ENCODE measurements around the gene SLC12A1.
"Not testable (repeated sequence)": the region's sequence is repeated elsewhere in the genome, so short reads cannot be mapped to it uniquely, and the experiment has no call there.

Gene SLC12A1

GRCh38 chr15:48315041-48315440, 108.9 kb downstream of the SLC12A1 start:
- H3K4me3 Mint-ChIP-seq = no peak overlapping the region
- no peaks in the 10 kb centered on the region for H3K36me3 Mint-ChIP-seq
- H3K27ac Mint-ChIP-seq = no peak overlapping the region
- H3K9me3 Mint-ChIP-seq = no peaks in the 10 kb centered on the region
- peaks cover 1% of the 10 kb centered on the region for H3K27me3 Mint-ChIP-seq
- H3K4me1 Mint-ChIP-seq = no peaks in the 10 kb centered on the region

DNA sequence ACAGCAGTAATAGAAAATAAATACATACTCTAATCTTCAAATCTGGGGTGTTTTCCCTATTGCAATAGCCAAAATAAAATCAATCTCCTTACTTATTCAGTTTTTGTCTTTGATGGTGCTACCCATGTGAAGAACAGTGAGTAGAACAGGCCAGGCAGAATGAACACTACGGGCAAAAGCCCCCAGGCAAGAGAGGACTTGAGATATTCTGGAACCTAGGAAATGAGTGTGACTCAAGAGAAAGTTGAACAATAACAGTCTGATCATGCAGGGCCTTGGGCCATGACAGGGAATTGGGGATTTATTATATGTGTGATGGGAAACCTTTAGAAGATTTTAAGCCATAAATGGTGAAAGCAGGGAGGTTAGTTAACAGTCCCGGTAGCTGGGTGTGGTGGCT, 111.1 kb downstream of the SLC12A1 start:
- H3K4me1 Mint-ChIP-seq = no peaks in the 10 kb centered on the region
- H3K4me3 Mint-ChIP-seq = no peak overlapping the region
- H3K36me3 Mint-ChIP-seq = no peaks in the 10 kb centered on the region
- peaks cover 1% of the 10 kb centered on the region for H3K27me3 Mint-ChIP-seq
- no peaks in the 10 kb centered on the region for H3K9me3 Mint-ChIP-seq
- no peak overlapping the region for H3K27ac Mint-ChIP-seq

DNA sequence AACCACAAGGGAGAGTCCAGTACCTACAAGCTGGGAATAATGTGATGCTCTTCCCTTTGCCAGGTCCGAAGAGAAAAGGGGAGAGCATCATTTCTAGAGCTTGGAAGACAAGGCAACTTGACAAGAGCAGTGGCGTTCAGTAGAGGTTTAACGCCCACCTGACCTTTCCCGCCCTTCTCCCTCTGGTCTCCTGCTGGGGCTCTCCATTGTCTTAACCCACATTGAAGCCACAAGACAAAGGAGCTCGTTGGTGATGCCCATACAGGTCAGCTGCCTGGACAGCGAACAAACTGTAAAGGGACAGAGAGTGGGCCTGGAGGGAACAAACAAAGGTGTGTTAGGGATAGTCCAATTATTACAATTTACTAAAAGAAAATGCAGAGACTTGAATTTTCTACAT, 112.0 kb downstream of the SLC12A1 start:
- Mint-ChIP-seq H3K27me3 (peaks cover 1% of the 10 kb centered on the region), H3K4me3 (no peak overlapping the region), H3K9me3 (no peaks in the 10 kb centered on the region), H3K36me3 (no peaks in the 10 kb centered on the region), H3K4me1 (no peaks in the 10 kb centered on the region), H3K27ac (no peak overlapping the region)

DNA sequence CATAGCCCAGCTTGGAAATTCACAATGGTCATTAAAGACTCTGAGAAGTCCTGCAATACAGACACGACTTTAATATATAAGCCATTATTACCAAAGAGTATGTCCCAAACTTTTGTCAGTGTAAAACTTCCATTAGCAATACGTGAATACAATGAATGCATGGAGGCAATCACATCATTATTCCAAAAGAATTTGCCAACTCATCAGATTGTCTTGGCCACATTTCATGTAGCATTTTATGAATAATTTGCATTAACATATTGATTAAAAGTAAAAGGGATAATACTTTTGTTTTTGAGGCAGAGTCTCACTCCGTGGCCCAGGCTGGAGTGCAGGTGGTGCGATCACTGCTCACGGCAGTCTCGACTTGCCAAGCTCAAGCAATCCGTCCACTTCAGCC, 117.2 kb downstream of the SLC12A1 start:
- no peaks in the 10 kb centered on the region for H3K4me1 Mint-ChIP-seq
- H3K4me3 Mint-ChIP-seq = no peak overlapping the region
- peaks cover 2% of the 10 kb centered on the region for H3K36me3 Mint-ChIP-seq
- no peak overlapping the region for H3K27ac Mint-ChIP-seq
- no peaks in the 10 kb centered on the region for H3K9me3 Mint-ChIP-seq
- H3K27me3 Mint-ChIP-seq = no peaks in the 10 kb centered on the region

GRCh38 chr15:48324949-48325348, 118.8 kb downstream of the SLC12A1 start:
- Mint-ChIP-seq H3K4me3 (no peak overlapping the region), H3K9me3 (no peaks in the 10 kb centered on the region), H3K27me3 (no peaks in the 10 kb centered on the region), H3K27ac (no peak overlapping the region), H3K36me3 (peaks cover 2% of the 10 kb centered on the region), H3K4me1 (peaks cover 2% of the 10 kb centered on the region)

DNA sequence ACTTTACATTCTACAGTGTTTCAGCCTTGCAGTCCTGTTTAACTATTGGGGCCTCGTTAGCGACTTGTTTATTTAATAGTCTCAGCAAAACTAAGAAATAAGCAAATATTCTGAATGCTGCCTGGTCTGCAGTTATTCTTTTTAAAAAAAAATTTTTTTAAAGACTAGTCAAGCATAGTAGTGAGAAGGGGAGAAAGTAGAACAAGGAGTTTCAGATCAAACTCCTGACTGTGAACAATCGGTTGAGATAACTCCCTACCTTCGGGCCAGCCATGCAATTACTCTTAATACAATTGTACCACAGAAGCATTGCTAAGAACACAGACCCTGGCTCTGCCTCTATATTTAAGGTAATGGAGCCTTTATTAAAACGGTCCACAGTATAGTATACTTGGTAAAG, 119.3 kb downstream of the SLC12A1 start:
- H3K4me3 Mint-ChIP-seq = no peak overlapping the region
- no peaks in the 10 kb centered on the region for H3K27me3 Mint-ChIP-seq
- no peak overlapping the region for H3K27ac Mint-ChIP-seq
- peaks cover 6% of the 10 kb centered on the region for H3K4me1 Mint-ChIP-seq
- H3K36me3 Mint-ChIP-seq = peaks cover 2% of the 10 kb centered on the region
- H3K9me3 Mint-ChIP-seq = no peaks in the 10 kb centered on the region

GRCh38 chr15:48326180-48326579, 120.1 kb downstream of the SLC12A1 start:
- not testable (repeated sequence) for H3K27ac Mint-ChIP-seq, H3K4me1 Mint-ChIP-seq, H3K36me3 Mint-ChIP-seq, H3K27me3 Mint-ChIP-seq, H3K9me3 Mint-ChIP-seq, H3K4me3 Mint-ChIP-seq

- no peaks in the 10 kb centered on the region for H3K27me3 Mint-ChIP-seq
- H3K4me1 Mint-ChIP-seq = peaks cover 28% of the 10 kb centered on the region
- H3K4me3 Mint-ChIP-seq = peak overlapping the region; percentile 99
- H3K27ac Mint-ChIP-seq = peak overlapping the region; percentile 100
- no peaks in the 10 kb centered on the region for H3K9me3 Mint-ChIP-seq
- peaks cover 2% of the 10 kb centered on the region for H3K36me3 Mint-ChIP-seq
These were observed 124.1 kb downstream of the SLC12A1 start for GRCh38 chr15:48330105-48330785.

DNA sequence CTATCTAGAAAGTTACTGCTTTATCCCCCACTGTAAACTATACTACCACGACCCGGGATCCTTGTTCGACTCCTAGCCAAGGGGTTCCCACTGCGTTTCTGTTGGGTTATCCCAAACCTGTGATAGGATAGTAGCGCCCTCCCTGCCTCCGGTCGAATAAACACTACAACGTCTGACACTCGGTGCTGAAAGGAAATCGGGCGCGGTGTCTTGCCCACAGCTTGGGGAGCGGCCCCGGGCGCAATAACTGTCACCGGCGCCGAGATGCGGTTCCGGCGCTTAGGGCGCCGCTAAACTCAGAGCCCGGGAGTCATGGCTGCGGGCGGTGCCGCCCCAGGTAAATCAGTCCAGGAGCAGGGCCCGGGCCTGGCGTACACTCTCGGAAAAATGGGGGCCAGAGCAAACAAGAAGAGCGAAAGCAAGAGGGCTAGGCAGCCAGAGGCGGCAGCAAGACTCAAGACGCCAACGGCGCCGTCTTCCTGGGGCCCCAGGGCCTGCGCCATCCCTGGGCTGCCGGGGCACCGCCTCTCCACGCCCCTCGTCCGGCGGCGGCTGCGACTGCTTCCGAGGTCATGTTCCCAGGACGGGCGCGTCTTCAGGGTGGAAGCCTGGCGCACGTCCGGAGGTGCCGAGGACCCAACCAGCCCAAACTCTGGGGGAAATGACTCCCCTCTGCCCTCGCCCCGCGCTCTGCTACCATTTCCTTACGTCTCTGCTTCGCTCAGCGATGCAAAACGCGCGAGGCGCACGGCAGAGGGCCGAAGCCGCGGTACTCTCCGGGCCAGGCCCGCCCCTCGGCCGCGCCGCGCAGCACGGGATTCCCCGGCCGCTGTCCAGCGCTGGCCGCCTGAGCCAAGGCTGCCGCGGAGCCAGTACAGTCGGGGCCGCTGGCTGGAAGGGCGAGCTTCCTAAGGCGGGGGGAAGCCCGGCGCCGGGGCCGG, 125.0 kb downstream of the SLC12A1 start, which contains the start of gene DUT:
Gene DUT (plus strand): TSS at position 575 of the 941 bp plus-strand sequence. CDS start 87 bp downstream, at position 662.
- Mint-ChIP-seq H3K27ac (peak within 1 kb of the TSS; percentile 100), H3K27me3 (no peaks in the 10 kb centered on the region), H3K4me3 (peak within 1 kb of the TSS; percentile 99), H3K9me3 (no peaks in the 10 kb centered on the region), H3K4me1 (peaks cover 28% of the 10 kb centered on the region), H3K36me3 (peaks cover 5% of the 10 kb centered on the region)

- Mint-ChIP-seq H3K4me3 (peak overlapping the region; percentile 99), H3K27ac (peak overlapping the region; percentile 95), H3K27me3 (no peaks in the 10 kb centered on the region), H3K4me1 (peaks cover 28% of the 10 kb centered on the region), H3K36me3 (peaks cover 3% of the 10 kb centered on the region), H3K9me3 (no peaks in the 10 kb centered on the region)
These were observed 125.9 kb downstream of the SLC12A1 start for GRCh38 chr15:48331796-48332641.

GRCh38 chr15:48332642-48333034, 126.5 kb downstream of the SLC12A1 start:
- peaks cover 3% of the 10 kb centered on the region for H3K36me3 Mint-ChIP-seq
- H3K27ac Mint-ChIP-seq = peak overlapping the region; percentile 95
- H3K4me1 Mint-ChIP-seq = peaks cover 28% of the 10 kb centered on the region
- H3K4me3 Mint-ChIP-seq = peak overlapping the region; percentile 99
- H3K27me3 Mint-ChIP-seq = no peaks in the 10 kb centered on the region
- no peaks in the 10 kb centered on the region for H3K9me3 Mint-ChIP-seq

GRCh38 chr15:48333540-48333939, 127.4 kb downstream of the SLC12A1 start:
- no peaks in the 10 kb centered on the region for H3K27me3 Mint-ChIP-seq
- H3K4me3 Mint-ChIP-seq = peak overlapping the region; percentile 99
- no peaks in the 10 kb centered on the region for H3K9me3 Mint-ChIP-seq
- no peak overlapping the region for H3K27ac Mint-ChIP-seq
- H3K4me1 Mint-ChIP-seq = peaks cover 28% of the 10 kb centered on the region
- H3K36me3 Mint-ChIP-seq = peaks cover 3% of the 10 kb centered on the region

GRCh38 chr15:48334260-48334659, 128.2 kb downstream of the SLC12A1 start:
- Mint-ChIP-seq H3K9me3 (no peaks in the 10 kb centered on the region), H3K36me3 (peaks cover 3% of the 10 kb centered on the region), H3K27ac (no peak overlapping the region), H3K4me3 (peak overlapping the region; percentile 26), H3K27me3 (no peaks in the 10 kb centered on the region), H3K4me1 (peaks cover 28% of the 10 kb centered on the region)

DNA sequence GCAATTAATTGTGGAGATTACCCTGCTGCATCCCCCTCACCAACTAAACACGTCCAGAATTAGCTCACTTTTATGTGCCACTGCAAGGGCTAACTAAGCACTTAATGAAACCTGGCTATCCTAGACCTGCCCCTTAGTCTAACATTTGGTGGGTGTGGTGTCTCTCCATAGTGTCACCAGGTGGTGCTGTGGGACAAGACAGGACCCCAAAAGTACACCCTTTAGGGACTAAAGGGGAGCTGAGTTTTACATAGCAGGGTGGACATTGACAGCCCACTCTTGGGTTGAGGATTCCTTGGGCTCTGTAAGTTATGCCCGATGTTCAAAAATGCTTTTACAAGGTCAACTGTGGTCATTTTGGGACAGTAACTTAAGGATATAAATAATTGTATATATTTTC, 130.8 kb downstream of the SLC12A1 start:
- H3K27ac Mint-ChIP-seq = no peak overlapping the region

DNA sequence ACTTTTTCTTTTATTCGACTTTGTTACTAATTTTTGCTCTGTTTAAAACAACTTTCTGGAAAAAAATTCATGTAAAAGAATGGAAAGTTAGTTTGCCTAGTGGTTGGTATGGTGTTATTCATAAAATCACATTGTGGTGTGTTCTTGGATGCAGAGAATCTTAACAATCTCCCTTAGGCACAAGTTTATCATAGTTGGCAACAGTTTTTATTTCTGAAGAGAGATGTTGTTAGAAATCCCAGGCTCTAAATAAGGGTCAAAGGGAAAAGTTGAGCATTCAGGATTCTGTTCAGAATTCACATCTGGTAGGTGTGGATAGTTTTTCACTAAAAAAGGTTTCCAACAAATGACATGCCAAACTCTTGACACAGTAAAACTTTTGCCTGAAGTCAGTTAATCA, 131.5 kb downstream of the SLC12A1 start:
- peaks cover 24% of the 10 kb centered on the region for H3K4me1 Mint-ChIP-seq
- no peaks in the 10 kb centered on the region for H3K27me3 Mint-ChIP-seq
- no peak overlapping the region for H3K4me3 Mint-ChIP-seq

More for the DNA sequence above, 130.8 kb downstream of the SLC12A1 start:
- Mint-ChIP-seq H3K9me3 (no peaks in the 10 kb centered on the region), H3K36me3 (peaks cover 5% of the 10 kb centered on the region), H3K4me3 (no peak overlapping the region), H3K27me3 (no peaks in the 10 kb centered on the region), H3K4me1 (peaks cover 27% of the 10 kb centered on the region)

More for the DNA sequence above, 131.5 kb downstream of the SLC12A1 start:
- Mint-ChIP-seq H3K36me3 (peaks cover 8% of the 10 kb centered on the region), H3K9me3 (no peaks in the 10 kb centered on the region), H3K27ac (no peak overlapping the region)
